Activated naive CD4-positive, alpha-beta T cell (primary cell): ENCODE data around the gene ZMYND19.
"Not testable (repeated sequence)": the region's sequence is repeated elsewhere in the genome, so short reads cannot be mapped to it uniquely, and the experiment has no call there.

ENCODE experiments used
- DNase-seq, 4 experiments: peaks; one replicate each; lab custom pipeline; 2025; lab: John Stamatoyannopoulos, UW

The ZMYND19 gene

DNA sequence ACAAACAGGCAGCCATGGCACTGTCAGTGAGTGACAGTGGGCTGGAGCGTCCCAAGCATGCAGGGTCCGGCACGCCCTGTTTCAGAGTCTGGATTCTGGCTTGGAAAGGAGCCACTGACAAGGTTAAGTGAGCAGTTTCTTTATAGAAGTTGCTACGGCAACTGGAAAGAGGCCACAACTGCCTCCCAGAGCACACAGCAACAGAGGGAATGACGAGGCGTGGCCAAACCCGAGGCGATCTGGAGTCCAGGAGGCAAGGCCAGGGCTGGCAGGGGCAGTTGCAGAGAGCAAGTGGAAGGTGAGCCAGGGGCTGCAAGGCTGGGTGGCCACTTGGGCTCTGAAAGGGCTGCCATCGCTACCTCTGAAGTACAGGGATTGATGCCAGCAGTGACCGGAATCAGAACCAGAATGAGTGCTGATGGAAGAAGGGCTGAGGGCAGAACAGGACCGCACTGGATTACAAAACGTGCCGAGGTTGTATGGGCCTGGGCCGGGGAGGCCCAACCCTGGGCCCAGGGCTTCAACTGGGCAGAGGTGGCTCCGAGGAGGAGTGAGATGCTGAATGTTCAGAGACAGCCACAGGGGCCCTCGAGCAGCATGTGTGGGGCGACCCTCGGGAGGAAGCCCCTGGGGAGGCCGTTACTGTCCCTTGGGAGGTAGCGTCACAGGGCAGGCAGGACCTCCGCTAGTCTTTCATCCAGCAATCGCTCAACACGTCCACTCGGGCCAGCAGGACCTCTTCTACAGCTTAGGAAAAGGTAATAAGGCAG, 34.1 kb downstream of the ZMYND19 start:
- DNase-seq = no peak

DNA sequence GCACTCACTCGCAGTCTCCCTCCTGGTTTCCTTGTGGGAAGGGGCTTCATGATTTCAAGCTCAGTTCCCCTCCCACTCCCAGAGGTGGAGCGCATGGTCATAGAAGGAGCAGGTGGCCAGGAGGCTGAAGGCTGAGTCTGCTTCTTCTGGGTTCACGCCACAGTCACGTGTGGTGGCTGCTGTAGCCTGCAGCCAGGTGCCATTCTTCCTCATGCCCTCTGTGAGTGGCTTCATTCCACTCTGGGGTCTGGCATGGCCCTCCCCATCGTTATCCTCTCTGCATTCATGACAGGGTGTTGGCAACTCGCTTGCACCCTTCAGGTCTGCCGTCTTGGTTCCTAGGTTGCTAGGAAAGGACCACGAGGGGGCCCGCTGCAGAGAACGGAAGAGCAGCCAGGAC, 35.1 kb downstream of the ZMYND19 start:
- no peak for DNase-seq

DNA sequence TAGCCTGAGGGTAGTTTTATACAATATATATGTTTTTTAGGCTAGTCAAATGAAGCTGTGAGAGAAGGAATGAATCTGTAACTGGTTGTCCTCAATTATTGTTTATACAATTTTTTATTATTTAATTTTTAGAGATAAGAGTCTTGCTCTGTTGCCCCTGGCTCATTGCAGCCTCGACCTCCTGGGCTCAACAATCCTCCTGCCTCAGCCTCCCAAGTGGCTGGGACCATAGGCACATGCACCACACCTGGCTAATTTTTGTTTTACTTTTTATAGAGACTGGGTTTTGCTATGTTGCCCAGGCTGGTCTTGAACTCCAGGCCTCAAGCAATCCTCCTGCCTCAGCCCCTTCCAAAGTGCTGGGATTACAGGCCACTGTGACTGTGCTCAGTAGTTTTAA, 36.0 kb downstream of the ZMYND19 start:
- DNase-seq = no peak

DNA sequence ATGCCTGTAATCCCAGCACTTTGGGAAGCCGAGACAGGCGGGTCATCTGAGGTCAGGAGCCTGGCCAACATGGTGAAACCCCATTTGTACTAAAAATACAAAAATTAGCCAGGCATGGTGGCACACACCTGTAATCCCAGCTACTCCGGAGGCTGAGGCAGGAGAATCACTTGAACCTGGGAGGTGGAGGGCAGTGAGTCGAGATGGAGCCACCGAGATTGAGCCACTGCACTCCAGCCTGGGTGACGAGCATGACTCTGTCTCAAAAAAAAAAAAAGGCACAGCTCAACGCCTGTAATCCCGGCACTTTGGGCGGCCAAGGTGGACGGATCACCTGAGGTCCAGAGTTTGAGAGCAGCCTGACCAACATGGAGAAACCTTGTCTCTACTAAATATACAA, 36.7 kb downstream of the ZMYND19 start:
- not testable (repeated sequence) for DNase-seq

DNA sequence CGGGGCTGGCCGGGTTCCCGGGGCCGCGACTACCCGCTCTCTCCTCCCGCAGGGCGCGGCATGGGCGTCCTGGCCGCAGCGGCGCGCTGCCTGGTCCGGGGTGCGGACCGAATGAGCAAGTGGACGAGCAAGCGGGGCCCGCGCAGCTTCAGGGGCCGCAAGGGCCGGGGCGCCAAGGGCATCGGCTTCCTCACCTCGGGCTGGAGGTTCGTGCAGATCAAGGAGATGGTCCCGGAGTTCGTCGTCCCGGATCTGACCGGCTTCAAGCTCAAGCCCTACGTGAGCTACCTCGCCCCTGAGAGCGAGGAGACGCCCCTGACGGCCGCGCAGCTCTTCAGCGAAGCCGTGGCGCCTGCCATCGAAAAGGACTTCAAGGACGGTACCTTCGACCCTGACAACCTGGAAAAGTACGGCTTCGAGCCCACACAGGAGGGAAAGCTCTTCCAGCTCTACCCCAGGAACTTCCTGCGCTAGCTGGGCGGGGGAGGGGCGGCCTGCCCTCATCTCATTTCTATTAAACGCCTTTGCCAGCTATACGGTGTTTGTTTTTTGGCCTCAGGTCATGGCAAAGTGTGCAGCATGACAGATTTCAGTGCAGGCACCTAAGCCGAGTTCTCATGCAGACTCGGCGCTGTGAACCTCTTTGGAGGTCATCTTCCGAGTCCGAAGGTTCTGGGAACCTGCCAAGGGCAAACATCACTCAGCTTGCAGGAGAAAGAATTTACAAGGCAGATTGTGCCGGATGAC, 38.1 kb downstream of the ZMYND19 start:
- no peak for DNase-seq

DNA sequence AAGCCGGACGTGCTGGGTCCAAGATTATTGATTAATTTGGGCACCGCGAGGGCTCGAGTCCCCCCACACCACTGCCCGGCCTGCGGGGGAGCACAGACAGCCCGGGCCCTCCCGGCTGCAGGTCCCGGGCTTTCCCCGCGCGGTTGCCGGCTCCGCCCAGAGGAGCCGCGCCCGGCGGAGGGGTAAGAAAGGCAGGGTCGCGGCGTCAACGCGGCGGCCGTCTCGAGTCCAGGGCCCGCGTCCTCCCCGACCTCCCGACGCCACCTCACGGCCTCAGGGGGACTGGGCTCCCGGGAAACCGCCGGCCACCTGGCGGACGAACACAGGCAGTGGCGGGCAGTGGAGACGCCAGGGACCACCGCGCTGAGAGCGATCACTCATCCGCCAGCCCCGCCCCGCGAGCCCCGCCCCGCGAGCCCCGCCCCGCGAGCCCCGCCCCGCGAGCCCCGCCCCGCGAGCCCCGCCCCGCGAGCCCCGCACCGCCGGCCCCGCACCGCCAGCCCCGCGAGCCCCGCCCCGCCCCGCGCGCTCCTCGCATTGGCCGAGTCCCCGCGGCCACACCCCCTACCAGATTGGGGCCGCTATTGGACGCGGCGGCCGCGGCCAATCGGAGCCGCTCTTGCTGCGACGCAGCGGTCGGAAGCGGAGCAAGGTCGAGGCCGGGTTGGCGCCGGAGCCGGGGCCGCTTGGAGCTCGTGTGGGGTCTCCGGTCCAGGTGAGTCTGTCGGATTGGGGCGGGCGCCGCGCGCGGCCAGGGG, 38.9 kb downstream of the ZMYND19 start, which contains the start of gene MRPL41:
Gene MRPL41 (plus strand): TSS at position 616 of the 758 bp plus-strand sequence. CDS start 203 bp downstream, outside the sequence.
- DNase-seq = peak; percentile 54 to 85 (median 72)

DNA sequence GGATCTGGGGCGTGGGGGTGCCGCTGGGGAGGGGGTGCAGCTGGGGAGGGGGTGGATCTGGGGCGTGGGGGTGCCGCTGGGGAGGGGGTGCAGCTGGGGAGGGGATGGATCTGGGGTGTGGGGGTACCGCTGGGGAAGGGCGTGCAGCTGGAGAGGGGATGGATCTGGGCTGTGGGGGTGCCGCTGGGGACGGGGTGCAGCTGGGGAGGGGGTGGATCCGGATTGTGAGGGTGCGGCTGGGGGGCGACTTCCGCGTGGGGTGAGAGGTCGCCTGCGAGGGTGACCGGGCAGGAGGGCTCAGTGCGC, 39.4 kb downstream of the ZMYND19 start:
- not testable (repeated sequence) for DNase-seq

DNA sequence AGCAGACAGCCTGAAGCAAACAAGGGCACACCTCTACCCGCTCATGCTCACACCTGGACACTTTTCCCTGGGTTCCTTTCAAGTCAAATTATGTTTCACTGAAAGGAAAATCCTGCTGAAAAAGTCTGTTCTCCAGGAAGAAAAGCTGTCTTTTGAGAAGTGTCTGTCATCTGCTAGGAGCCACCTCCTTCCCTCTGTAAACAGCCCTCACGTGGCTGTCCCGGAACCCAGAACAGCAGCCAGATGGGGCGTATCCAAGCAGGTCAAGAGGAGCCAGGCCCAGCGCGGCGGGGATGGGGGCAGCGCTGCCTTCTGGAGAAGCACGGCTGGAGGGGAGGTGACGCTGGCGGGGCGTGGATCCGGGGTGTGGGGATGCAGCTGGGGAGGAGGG, 40.1 kb downstream of the ZMYND19 start, which contains the start of gene PNPLA7:
Gene PNPLA7 (minus strand): TSS at position 172 of the 391 bp plus-strand sequence. CDS start 205 bp downstream, outside the sequence.
- peak in 2 of 4 experiments; percentile 18 to 36 for DNase-seq

DNA sequence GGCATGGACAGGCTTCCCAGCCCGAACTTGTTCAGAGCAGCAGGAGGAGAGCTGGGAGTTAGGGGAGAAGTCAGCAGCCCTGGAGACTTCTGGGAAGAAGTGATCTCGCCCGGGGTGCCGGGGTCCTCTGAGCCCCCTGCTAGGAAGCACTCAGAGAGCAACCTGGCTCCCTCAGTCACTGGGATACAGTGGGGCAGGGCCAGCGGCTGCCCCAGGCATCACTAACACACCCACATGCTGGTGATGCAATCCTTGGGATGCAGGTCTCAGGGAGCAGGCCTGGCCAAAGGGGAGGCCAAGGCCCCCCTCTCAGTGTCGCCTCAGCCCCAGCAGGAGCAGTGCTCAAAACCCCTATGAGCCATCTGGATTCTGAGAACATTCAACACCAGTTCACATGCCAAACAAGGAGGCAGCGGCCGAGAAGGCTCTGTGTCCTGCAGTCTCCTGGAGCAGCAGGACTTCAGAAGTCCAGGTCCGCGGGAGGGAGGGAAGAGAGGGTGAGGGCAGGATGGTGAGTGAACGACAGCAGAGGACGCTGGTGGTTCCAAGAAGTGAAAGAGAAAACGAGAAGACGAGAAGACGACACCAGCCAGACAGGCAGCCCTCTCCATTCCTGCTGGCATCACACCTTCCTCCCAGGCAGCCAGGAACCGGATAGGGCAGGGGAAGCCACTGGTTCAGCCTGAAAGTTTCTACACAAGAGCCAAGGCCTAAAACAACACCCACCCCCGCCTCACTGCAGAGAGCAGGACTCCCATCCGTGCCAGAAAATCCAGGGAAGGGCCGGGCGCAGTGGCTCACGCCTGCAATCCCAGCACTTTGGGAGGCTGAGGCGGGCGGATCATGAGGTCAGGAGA, 42.4 kb downstream of the ZMYND19 start:
- no peak for DNase-seq

DNA sequence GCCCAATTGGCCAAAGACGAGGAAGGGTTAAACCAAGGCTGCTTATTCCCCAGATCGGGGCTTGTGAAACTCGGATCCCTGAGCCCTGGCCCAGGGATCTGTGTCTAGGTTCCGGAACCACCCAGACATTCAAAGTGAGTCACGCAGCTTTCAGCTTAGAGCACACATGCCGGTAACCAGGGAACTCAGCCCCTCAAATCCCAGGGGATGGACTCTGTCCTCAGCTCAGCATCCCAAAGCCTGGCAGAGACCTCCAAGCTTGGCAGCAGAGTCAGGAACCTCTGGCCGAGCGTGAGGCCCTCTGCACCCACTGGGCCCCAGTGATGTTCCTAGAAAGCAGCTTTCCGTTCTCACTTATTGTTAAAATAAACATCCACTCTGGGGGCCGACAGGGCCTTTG, 45.2 kb downstream of the ZMYND19 start:
- DNase-seq = no peak

DNA sequence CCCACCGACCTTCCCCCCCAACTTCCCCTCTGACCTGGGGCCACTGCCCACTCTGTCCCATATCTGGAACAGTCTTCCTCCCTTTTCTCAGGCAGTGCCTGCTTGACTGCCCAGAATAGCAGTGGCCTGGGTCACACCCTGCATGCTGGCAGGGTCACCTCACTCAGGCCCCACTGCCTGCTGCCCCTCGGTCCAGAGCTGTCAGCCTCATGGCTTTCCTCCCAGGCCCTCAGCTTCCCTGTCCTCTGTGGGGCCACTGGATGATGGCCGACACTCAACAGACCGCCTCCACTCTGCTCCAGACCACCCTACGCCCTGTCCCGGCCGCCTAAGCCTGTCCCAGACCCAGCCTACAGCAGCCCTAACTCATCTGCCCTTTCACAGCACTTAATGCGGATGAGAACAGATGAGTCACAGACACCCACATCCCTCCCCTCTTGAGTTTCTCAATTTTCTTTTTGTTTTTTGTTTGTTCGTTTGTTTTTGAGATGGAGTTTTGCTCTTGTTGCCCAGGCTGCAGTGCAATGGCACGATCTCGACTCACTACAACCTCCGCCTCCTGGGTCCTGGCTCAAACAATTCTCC, 46.0 kb downstream of the ZMYND19 start:
- no peak for DNase-seq

DNA sequence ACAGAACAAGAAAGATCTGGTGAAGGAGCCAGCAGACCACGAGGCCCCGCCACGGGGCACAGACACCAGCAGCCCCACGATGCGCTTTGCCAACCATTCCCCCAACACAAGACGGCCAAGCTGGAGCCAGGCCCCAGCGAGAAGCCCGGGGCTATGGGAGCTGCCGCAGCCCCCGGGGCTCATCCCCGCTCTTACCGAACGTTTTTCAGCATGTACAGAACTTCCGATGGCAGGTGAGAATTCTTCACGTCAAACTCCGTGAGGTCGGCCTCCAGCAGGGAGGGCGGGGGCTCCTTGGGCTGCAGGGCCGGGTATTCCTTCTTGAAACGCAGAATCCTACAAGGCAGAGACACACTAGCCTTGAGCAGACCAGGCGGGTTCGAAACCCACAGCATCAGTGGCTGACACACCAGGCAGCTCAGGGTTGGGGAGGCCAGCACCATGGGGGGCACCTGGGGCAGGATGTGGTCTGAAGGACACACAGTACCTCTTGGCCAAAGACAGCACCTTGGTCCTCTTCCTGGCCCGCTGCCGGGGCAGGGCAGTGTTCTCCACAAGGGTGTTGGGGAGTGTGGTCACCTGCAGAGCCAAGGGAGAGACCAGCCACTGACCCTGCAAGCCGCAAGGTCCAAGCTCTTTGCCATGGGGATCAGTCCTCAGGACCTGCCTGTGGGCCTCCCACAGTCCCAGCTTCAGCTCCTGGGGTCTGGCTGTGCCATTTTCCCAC, 46.9 kb downstream of the ZMYND19 start:
- no peak for DNase-seq

DNA sequence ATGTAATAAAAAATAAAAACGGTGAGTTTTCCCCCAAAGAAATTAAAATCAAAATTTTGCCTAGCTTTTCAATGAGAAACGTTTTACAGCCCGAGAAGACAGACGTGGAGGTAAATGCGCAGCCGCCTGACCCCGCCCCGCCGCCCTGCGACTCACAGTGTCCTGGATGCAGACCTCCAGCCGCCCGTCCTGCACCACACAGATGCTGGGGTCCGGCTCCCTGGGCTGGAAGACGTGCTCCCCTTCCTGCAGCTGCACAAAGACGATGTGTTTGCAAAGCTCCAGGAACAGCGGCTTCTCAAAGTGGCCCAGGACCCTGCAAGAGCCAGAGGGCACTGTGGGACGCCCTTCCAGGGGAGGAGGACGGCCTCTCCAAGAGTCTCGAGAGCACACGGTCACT, 47.8 kb downstream of the ZMYND19 start:
- no peak for DNase-seq

DNA sequence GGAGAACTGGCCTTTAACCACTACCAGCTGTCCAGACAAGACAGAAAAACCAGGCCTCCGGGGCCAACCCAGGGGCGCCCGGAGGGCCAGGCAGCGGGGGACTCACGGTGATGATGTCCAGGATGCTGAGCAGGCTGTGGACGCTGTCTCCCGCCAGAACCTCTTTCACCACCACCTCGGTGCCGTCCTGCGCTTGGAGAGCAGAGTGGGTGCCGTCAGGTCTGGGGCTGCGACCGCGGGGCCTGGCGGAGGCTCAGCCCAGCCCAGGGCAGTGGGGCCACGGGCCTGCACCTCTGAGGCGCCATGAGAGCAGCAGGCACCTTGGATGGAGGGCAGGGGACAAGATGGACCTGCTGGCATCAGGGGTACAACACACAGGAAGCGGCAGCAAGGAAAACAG, 49.8 kb downstream of the ZMYND19 start:
- no peak for DNase-seq

DNA sequence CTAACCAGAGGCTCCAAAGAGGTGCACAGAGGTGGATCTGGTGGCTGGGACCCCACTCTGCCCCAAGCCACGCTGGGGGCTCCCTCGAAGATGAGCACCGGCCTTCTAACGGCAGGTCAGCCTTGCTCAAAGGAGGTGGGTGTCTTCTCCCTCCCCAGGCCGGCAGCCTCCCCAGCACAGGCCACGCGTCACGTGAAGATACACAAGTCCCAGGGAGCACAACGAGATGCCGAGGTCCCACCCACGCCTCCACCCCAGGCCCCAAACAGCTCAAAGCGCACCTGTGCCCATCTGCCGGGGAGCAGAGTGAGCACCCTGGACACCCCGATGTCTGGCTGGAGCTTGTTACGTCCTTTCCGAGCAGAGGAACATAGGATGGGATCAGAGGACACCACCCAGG, 52.3 kb downstream of the ZMYND19 start:
- no peak for DNase-seq

DNA sequence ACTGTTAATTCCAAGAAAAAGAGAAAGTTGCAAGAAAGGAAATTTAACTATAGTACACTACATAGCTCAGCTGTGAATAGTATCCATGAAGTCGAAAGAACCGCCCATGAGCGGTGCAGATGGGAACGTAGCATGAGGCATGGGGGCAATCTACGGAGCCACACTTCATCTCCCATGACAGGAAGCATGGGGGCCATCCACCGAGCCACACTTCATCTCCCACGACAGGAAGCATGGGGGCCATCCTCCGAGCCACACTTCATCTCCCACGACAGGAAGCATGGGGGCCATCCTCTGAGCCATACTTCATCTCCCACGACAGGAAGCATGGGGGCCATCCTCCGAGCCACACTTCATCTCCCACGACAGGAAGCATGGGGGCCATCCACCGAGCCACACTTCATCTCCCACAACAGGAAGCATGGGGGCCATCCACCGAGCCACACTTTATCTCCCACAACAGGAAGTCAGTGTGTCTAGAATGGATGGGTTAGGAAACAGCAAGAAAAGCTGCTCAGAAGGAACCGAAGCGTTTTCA, 53.6 kb downstream of the ZMYND19 start:
- not testable (repeated sequence) for DNase-seq

DNA sequence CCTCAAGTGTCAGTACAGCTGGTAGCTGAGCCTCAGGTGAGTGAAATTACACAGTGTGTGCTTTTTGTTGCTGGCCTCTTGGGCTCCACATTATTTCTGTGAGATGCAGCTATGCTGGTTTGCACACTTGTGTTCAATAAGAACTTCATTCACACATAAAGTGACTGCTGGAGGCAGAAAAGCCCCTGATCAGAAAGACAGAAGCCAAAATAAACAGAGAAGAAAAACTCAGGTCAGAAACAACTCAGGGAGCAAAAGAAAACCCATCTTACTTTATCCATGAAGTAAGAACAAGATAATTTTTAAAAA, 55.2 kb downstream of the ZMYND19 start:
- DNase-seq = no peak

DNA sequence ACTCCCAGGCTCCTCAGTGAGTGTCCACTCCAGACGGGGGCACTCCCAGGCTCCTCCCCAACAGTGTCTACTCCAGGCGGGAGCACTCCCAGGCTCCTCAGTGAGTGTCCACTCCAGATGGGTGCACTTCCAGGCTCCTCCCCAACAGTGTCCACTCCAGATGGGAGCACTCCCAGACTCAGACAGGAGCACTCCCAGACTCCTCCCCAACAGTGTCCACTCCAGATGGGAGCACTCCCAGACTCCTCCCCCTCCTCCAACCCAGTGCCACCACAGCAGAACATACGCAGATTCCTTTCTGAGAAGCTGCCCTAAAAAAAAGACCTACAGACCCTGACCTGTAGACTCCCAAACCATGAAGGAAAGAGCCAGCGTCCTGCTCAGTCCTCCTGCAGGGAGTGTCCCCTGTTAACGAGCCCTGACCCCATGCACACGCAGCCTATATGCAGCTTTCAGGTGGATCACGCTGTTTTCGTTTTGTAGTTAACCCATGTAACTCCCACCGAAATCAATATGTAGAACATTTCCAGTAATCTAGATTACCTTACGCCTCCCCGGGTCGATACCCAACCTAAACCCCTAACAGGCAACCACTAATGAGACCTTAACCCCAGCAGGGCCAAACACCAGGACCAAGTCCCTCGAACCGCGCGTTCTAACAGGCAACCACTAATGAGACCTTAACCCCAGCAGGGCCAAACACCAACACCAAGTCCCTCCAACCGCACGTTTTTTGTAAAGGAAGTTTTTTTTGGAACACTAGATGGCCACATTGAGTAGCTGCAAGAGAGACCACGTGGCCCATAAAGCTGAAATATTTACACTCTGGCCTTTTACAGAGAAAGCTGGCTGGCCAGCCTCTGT, 55.8 kb downstream of the ZMYND19 start:
- DNase-seq = no peak

DNA sequence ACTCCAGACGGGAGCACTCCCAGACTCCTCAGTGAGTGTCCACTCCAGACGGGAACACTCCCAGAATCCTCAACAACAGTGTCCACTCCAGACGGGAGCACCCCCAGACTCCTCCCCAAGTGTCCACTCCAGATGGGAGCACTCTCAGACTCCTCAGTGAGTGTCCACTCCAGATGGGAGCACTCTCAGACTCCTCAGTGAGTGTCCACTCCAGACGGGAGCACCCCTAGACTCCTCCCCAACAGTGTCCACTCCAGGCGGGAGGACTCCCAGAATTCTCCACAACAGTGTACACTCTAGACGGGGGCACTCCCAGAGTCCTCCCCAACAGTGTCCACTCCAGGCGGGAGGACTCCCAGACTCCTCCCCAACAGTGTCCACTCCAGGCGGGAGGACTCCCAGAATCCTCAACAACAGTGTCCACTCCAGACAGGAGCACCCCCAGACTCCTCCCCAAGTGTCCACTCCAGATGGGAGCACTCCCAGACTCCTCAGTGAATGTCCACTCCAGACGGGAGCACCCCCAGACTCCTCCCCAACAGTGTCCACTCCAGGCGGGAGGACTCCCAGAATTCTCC, 57.3 kb downstream of the ZMYND19 start:
- not testable (repeated sequence) for DNase-seq
